ENCODE data around the gene JRKL.

JRKL gene

GRCh38 chr11:96389720-96390487 lies at the start of gene JRKL, which contains the start of gene CCDC82:
JRKL (plus strand) TSS chr11:96390013; CDS start chr11:96390650, 637 bp downstream.
CCDC82 (minus strand) TSS chr11:96389912; CDS start chr11:96384747, 5,165 bp downstream.
- DNase-seq: peak; percentile 100

DNA sequence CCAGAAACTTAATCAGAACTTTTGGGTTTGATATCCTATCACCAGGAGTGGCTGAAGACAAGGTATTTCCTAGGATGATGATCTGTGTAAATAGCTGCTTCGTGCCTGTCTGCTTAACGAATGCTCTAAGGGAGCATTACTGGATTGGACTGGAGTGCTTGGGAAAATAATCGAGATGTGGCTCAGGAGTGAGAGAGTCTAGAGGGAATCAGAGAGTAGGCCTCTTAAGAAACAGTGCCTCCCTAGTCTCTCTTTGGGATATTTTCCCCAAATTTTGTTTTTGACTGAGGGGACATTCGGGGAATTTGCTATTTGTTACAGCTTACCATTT lies 49.3 kb upstream of the JRKL start:
- no peak for DNase-seq

GRCh38 chr11:96341211-96342013 lies 48.4 kb upstream of the JRKL start:
- DNase-seq: peak; percentile 48

- no peak for DNase-seq
These were observed 47.5 kb upstream of the JRKL start for GRCh38 chr11:96342014-96342960.

GRCh38 chr11:96342961-96343711 lies 46.7 kb upstream of the JRKL start, which contains the start of gene MAML2:
MAML2 (minus strand) TSS chr11:96343195; CDS start chr11:96341895, 1,300 bp downstream.
- DNase-seq: peak; percentile 83

DNA sequence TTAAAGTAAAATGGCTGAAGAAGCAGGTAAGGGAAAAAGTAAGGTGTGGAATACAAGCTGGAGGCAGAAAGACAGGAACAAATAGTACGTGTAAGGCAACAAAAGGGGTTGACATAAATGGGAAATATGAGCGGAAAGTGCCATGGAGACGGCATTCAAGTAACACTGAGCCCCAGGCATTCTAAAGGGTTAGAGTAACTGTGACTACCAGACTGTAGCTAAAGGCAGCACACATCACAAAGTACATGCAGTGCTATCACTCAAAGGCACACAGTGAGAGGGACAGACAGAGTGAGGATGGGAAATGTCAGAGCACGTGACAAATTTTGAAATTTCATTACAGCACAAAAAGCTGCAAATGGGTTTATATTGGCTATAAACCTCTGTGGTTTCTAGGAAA lies 33.0 kb upstream of the JRKL start:
- DNase-seq: no peak

DNA sequence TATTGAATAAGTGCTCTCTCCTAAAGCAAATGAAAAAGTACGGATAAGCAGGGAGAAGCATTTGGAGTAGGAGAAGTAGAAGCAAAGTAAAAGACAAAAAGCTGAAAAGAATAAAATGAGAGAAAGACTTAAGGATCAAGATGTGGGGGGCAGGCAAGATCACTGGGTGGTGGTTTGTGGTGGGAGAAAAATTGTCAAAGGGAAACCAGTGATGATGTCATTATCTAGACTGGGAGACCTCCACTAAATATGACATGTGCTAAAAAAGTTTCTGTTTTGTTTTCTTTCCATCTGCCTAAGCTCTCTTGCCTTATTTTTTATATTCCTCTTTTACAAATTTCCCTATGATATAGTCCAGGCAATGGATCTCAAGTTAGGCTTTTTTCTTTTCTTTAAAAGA lies 32.0 kb upstream of the JRKL start:
- DNase-seq: no peak

DNA sequence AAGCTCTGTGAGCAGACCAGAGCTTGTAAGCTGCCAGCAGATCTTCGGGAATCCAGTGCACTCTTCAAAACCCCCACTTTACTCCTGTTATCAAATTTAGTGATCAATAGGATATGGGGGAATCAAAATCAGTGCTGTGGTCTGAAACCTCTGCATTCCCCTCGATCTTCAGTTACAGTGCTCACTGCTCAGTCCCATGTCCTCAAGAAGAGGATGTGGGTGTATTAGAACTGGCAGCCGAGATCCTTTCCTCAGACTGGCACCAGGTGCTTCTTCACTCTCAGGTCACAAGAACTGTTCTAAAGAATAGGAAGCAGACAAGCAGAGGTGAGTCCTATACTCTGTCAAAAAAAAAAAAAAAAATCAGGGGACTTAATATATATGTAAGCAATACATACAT lies 31.5 kb upstream of the JRKL start:
- DNase-seq: no peak

- no peak for DNase-seq
These were observed 28.0 kb upstream of the JRKL start for GRCh38 chr11:96361778-96362177.

DNA sequence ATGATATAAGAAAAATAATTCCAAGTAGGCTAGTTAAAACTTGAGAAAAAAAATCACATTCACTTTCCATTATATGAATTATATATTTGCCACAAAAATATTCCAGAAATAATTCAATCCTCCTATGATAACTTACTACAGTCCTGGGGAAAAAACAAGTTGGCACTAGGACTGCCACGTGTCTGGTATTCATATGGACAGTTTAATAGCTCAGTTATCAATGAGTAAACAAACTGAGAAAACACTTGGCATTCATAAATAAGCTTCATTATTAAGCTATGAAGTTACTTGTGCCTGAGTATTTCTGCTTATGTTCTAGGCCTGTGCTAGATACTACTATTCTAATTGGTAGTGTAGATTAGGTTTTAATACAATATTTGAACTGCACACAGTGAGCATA lies 24.3 kb upstream of the JRKL start:
- no peak for DNase-seq

DNA sequence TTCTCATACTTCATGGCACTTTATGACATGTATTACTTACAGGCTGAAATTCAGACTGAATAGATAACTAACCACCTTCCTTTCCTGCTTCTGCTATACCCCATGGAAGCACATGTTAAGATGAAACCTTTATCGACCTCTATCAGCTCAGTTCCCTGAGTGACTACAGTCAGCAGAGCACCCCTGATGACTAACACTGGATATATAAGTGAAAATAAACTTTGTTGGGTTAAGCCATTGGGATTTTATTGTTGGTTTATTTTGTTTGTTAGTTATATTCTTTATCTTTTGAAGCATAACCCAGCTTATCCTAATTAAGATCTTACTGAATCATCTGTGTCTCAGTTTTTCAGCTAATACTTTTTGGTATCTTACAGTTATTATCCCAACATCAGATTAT lies 23.8 kb upstream of the JRKL start:
- no peak for DNase-seq

DNA sequence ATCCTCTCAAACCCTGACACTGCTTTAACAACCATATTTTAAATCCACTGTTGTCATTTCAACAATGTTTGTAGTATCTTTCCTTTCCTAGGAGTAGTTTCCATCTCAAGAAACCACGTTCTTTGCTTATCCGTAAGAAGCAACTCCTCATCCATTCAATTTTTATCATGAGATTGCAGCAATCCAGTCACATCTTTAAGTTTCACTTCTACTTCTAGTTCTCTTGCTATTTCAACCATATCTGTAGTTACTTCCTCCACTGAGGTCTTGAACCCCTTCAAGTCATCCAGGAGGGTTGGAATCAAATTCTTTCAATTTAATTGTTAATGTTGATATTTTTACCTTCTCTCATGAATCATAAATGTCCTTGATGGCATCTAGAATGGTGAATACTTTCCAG lies 22.5 kb upstream of the JRKL start:
- DNase-seq: no peak

DNA sequence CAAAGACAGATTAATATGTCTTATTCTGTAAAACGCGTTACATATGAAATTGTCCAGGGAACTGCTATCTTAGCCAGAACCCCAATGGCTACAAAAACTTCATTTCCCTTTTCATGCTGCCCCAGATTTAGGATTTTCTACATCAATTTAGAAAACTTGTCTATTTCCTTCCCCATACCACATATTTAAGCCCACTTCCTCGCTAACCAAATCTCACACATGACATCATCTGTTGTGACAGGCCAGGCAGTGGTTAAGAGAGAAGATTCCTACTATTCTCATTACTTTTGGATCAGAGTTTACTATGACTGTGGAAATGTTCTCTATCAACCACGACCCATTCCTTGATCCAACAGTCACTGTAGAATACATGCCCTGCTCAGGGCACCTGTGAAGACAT lies 16.0 kb upstream of the JRKL start:
- DNase-seq: no peak

DNA sequence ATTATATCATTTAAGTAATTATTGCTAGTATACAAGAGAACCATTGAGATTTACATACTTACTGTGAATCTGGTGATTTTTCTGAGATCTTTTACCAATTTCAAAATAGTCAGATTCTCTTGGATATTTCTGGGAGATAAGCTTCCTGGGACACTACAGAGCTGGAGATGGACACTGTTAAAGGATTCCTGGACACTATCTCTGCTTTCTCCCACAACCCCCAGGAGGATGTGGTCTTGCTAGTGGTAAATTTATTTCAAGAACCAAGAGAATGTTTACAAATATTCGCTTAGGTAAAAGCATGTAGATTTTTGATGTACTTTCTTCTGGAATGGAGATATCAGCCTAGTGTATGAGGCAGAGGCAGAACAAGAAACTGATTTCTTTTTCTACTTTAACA lies 13.0 kb upstream of the JRKL start:
- no peak for DNase-seq

DNA sequence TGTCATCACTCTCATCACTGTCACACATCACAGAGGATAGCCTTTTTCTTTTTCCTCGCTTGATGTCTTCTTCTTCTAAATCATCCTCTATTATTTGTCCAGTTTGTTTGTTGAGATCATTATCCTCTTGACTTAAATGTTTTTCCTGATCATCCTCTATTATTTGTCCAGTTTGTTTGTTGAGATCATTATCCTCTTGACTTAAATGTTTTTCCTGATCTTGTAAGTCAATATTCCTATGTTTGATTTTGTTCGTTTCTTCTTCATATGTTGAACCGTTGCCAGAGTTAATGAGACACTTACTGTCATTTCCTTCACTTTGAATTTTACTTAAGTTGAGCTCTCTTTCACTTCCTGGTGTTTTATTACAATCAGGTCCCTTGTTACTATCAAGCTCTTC lies 5.7 kb upstream of the JRKL start:
- no peak for DNase-seq

GRCh38 chr11:96385187-96385586 lies 4.6 kb upstream of the JRKL start:
- no peak for DNase-seq

- no peak for DNase-seq
These were observed 708 bp upstream of the JRKL start for GRCh38 chr11:96388891-96389719.

GRCh38 chr11:96390488-96390792 lies 627 bp downstream of the JRKL start:
- no peak for DNase-seq

GRCh38 chr11:96391698-96392307 lies 2.0 kb downstream of the JRKL start:
- DNase-seq: no peak

- no peak for DNase-seq
These were observed 4.0 kb downstream of the JRKL start for GRCh38 chr11:96393753-96394348.

DNA sequence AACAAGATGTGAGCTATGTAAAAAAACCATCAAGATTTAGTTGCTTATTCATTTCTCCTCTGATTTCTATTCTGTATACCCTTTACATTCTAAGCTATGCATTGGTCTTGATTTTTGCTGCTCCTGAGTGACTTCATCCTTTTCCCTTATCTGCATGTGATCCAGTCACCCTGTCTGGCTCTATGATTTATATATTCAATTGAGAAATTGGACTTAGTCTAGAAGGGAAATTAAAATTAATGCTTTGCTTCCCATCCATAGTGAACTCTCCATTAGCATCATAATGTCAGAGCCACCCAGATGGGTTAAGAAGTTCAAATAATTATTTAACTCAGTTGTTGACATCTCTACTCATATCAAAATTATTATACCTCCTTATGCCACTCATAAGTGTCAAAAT lies 5.0 kb downstream of the JRKL start:
- DNase-seq: no peak
